Measurements from ENCODE around the gene NDUFV2. TPM values are rescaled to one million over a fixed set of nuclear protein-coding genes. Genes with fewer than 3 reads are reported as not detected.
"Not testable (repeated sequence)": the region's sequence is repeated elsewhere in the genome, so short reads cannot be mapped to it uniquely, and the experiment has no call there.

Gene NDUFV2
- polyA plus RNA-seq, 3 donors = 55.4 to 184 (median 162) TPM

DNA sequence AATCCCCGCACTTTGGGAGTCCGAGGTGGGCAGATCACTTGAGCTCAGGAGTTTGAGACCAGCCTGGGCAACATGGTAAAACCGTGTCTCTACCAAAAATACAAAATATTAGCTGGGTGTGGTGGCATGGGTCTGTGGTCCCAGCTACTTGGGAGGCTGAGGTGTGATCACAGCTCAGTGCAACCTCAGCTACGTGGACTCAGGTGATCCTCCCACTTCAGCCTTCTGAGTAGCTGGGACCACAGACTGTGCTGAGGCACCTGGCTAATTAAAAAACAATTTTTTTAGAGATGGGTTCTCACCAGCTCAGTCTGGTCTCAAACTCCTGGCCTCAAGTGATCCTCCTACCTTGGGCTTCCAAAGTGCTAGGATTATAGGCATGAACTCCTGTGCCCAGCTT is 57.5 kb downstream of the NDUFV2 start:
- Histone ChIP-seq H3K27me3 (ENCODE audit: control insufficient read depth in 2 of 2, insufficient read depth in 2 of 2, low read length in 2 of 2) (no peaks in the 10 kb centered on the region), H3K4me1 (ENCODE audit: control insufficient read depth in 1 of 2, insufficient read depth in 2 of 2, low read length in 2 of 2) (no peaks in the 10 kb centered on the region), H3K4me2 (replicated peaks; ENCODE audit: extremely low read depth, low read length, poor library complexity, severe bottlenecking) (no peak overlapping the region), H3K27ac (ENCODE audit: low read depth in 1 of 2, low read length in 2 of 2) (no peak overlapping the region), H3K4me3 (replicated peaks in 1 of 3; ENCODE audit: low read depth in 2 of 3, low read length in 3 of 3) (no peak overlapping the region), H3K79me2 (ENCODE audit: insufficient read depth, low read length) (peaks cover 99% of the 10 kb centered on the region), H3K36me3 (replicated peaks in 1 of 2; ENCODE audit: control insufficient read depth in 1 of 2, insufficient read depth in 2 of 2, low read length in 2 of 2) (peaks cover 0 to 7% of the 10 kb centered on the region in 2 donors), H3K9me3 (replicated peaks in 1 of 2; ENCODE audit: control insufficient read depth in 1 of 2, insufficient read depth in 1 of 2, low read length in 2 of 2) (peaks cover 0 to 11% of the 10 kb centered on the region in 2 donors), H3K9ac (ENCODE audit: insufficient read depth, low read length, poor library complexity, severe bottlenecking) (no peak overlapping the region), H4K20me1 (ENCODE audit: insufficient read depth, low read length) (peaks cover 100% of the 10 kb centered on the region), H2AFZ (ENCODE audit: insufficient read depth, low read depth, low read length, poor library complexity, severe bottlenecking) (no peak overlapping the region)
- TF ChIP-seq, protein P1, sequence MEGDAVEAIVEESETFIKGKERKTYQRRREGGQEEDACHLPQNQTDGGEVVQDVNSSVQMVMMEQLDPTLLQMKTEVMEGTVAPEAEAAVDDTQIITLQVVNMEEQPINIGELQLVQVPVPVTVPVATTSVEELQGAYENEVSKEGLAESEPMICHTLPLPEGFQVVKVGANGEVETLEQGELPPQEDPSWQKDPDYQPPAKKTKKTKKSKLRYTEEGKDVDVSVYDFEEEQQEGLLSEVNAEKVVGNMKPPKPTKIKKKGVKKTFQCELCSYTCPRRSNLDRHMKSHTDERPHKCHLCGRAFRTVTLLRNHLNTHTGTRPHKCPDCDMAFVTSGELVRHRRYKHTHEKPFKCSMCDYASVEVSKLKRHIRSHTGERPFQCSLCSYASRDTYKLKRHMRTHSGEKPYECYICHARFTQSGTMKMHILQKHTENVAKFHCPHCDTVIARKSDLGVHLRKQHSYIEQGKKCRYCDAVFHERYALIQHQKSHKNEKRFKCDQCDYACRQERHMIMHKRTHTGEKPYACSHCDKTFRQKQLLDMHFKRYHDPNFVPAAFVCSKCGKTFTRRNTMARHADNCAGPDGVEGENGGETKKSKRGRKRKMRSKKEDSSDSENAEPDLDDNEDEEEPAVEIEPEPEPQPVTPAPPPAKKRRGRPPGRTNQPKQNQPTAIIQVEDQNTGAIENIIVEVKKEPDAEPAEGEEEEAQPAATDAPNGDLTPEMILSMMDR (IDR thresholded peaks at IDR 0.05) = no peak
- peaks cover 21% of the 10 kb centered on the region for H3K4me1 Mint-ChIP-seq
- no peak overlapping the region for H3K27ac Mint-ChIP-seq
- no peak overlapping the region for H3K4me3 Mint-ChIP-seq
- peaks cover 0 to 2% (median 0%) of the 10 kb centered on the region in 3 donors for H3K27me3 Mint-ChIP-seq (ENCODE audit: low read depth in 3 of 3)
- WGBS (ENCODE audit: insufficient coverage) = 100% methylated on average over 2 of the region's 4 CpGs
- peaks cover 18 to 28% (median 22%) of the 10 kb centered on the region in 7 donors for H3K9me3 Mint-ChIP-seq
- peaks cover 20 to 30% of the 10 kb centered on the region in 2 donors for H3K36me3 Mint-ChIP-seq
- intact Hi-C loops (cut with micrococcal nuclease) = no loop called here
- DNase-seq = no peak

DNA sequence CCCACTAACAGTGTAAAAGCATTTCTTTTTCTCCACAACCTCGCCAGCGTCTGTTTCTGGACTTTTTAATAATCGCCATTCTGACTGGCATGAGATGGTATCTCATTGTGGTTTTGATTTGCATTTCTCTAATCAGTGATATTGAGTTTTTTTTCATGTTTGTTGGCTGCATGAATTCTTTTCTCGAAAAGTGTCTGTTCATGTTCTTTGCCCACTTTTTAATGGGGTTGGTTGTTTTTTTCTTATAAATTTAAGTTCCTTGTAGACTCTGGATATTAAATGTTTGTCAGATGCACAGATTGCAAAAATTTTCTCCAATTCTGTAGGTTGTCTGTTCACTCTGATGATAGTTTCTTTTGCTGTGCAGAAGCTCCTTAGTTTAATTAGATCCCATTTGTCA is 60.2 kb downstream of the NDUFV2 start:
- H3K9ac ChIP-seq (ENCODE audit: insufficient read depth, low read length, poor library complexity, severe bottlenecking); H3K4me2 ChIP-seq (replicated peaks; ENCODE audit: extremely low read depth, low read length, poor library complexity, severe bottlenecking); H3K27me3 ChIP-seq (ENCODE audit: control insufficient read depth in 2 of 2, insufficient read depth in 2 of 2, low read length in 2 of 2); intact Hi-C loops (cut with micrococcal nuclease); H3K27me3 Mint-ChIP-seq (ENCODE audit: low read depth in 3 of 3); H2AFZ ChIP-seq (ENCODE audit: insufficient read depth, low read depth, low read length, poor library complexity, severe bottlenecking); H3K4me3 ChIP-seq (replicated peaks in 1 of 3; ENCODE audit: low read depth in 2 of 3, low read length in 3 of 3); H3K27ac ChIP-seq (ENCODE audit: low read depth in 1 of 2, low read length in 2 of 2); DNase-seq; H3K36me3 ChIP-seq (replicated peaks in 1 of 2; ENCODE audit: control insufficient read depth in 1 of 2, insufficient read depth in 2 of 2, low read length in 2 of 2); H3K4me3 Mint-ChIP-seq; H3K27ac Mint-ChIP-seq; H3K4me1 ChIP-seq (ENCODE audit: control insufficient read depth in 1 of 2, insufficient read depth in 2 of 2, low read length in 2 of 2): not testable (repeated sequence)
- peaks cover 0 to 11% of the 10 kb centered on the region in 2 donors for H3K9me3 ChIP-seq (replicated peaks in 1 of 2; ENCODE audit: control insufficient read depth in 1 of 2, insufficient read depth in 1 of 2, low read length in 2 of 2)
- H3K79me2 ChIP-seq (ENCODE audit: insufficient read depth, low read length) = peaks cover 80% of the 10 kb centered on the region
- WGBS (ENCODE audit: insufficient coverage) = 100% methylated on average over 1 of the region's 4 CpGs
- Mint-ChIP-seq H3K9me3 (peaks cover 18 to 30% (median 25%) of the 10 kb centered on the region in 7 donors), H3K36me3 (peaks cover 23% of the 10 kb centered on the region in 2 donors), H3K4me1 (peaks cover 15% of the 10 kb centered on the region)
- peaks cover 81% of the 10 kb centered on the region for H4K20me1 ChIP-seq (ENCODE audit: insufficient read depth, low read length)

DNA sequence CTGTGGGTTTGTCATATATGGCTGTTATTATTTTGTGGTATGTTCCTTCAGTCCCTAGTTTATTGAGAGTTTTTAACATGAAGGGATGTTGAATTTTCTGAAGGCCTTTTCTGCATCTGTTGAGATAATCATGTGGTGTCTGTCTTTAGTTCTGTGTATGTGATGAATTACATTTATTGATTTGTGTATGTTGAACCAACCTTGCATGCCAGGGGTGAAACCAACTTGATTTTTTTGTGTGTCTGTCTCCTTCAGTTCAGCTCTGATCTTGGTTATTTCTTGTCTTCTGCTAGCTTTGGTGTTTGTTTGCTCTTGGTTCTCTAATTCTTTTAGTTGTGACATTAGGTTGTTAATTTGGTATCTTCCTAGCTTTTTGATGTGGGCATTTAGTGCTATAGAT is 61.6 kb downstream of the NDUFV2 start:
- H3K27me3 ChIP-seq (ENCODE audit: control insufficient read depth in 2 of 2, insufficient read depth in 2 of 2, low read length in 2 of 2); H3K27me3 Mint-ChIP-seq (ENCODE audit: low read depth in 3 of 3); DNase-seq; H3K4me3 ChIP-seq (replicated peaks in 1 of 3; ENCODE audit: low read depth in 2 of 3, low read length in 3 of 3); H3K4me1 ChIP-seq (ENCODE audit: control insufficient read depth in 1 of 2, insufficient read depth in 2 of 2, low read length in 2 of 2); H3K9ac ChIP-seq (ENCODE audit: insufficient read depth, low read length, poor library complexity, severe bottlenecking); H3K4me2 ChIP-seq (replicated peaks; ENCODE audit: extremely low read depth, low read length, poor library complexity, severe bottlenecking); intact Hi-C loops (cut with micrococcal nuclease); H3K27ac Mint-ChIP-seq; H3K27ac ChIP-seq (ENCODE audit: low read depth in 1 of 2, low read length in 2 of 2); H2AFZ ChIP-seq (ENCODE audit: insufficient read depth, low read depth, low read length, poor library complexity, severe bottlenecking); H3K36me3 ChIP-seq (replicated peaks in 1 of 2; ENCODE audit: control insufficient read depth in 1 of 2, insufficient read depth in 2 of 2, low read length in 2 of 2); H3K4me3 Mint-ChIP-seq: not testable (repeated sequence)
- H3K36me3 Mint-ChIP-seq = peaks cover 24 to 25% of the 10 kb centered on the region in 2 donors
- H3K9me3 Mint-ChIP-seq = peaks cover 18 to 31% (median 25%) of the 10 kb centered on the region in 7 donors
- H3K4me1 Mint-ChIP-seq = peaks cover 11% of the 10 kb centered on the region
- Histone ChIP-seq H3K79me2 (ENCODE audit: insufficient read depth, low read length) (peaks cover 73% of the 10 kb centered on the region), H4K20me1 (ENCODE audit: insufficient read depth, low read length) (peaks cover 75% of the 10 kb centered on the region), H3K9me3 (replicated peaks in 1 of 2; ENCODE audit: control insufficient read depth in 1 of 2, insufficient read depth in 1 of 2, low read length in 2 of 2) (peaks cover 0 to 11% of the 10 kb centered on the region in 2 donors)

DNA sequence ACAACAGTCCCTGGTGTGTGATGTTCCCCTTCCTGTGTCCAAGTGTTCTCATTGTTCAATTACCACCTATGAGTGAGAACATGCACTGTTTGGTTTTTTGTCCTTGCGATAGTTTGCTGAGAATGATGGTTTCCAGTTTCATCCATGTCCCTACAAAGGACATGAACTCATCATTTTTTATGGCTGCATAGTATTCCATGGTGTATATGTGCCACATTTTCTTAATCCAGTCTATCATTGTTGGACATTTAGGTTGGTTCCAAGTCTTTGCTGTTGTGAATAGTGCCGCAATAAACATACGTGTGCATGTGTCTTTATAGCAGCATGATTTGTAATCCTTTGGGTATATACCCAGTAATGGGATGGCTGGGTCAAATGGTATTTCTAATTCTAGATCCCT is 63.4 kb downstream of the NDUFV2 start:
- H3K36me3 ChIP-seq (replicated peaks in 1 of 2; ENCODE audit: control insufficient read depth in 1 of 2, insufficient read depth in 2 of 2, low read length in 2 of 2); H2AFZ ChIP-seq (ENCODE audit: insufficient read depth, low read depth, low read length, poor library complexity, severe bottlenecking); DNase-seq; H3K4me3 ChIP-seq (replicated peaks in 1 of 3; ENCODE audit: low read depth in 2 of 3, low read length in 3 of 3); H3K27me3 Mint-ChIP-seq (ENCODE audit: low read depth in 3 of 3); intact Hi-C loops (cut with micrococcal nuclease); H3K9ac ChIP-seq (ENCODE audit: insufficient read depth, low read length, poor library complexity, severe bottlenecking); H3K4me2 ChIP-seq (replicated peaks; ENCODE audit: extremely low read depth, low read length, poor library complexity, severe bottlenecking); H3K4me3 Mint-ChIP-seq; H3K27me3 ChIP-seq (ENCODE audit: control insufficient read depth in 2 of 2, insufficient read depth in 2 of 2, low read length in 2 of 2); H3K4me1 ChIP-seq (ENCODE audit: control insufficient read depth in 1 of 2, insufficient read depth in 2 of 2, low read length in 2 of 2); H3K27ac Mint-ChIP-seq; H3K27ac ChIP-seq (ENCODE audit: low read depth in 1 of 2, low read length in 2 of 2): not testable (repeated sequence)
- Histone ChIP-seq H3K9me3 (replicated peaks in 1 of 2; ENCODE audit: control insufficient read depth in 1 of 2, insufficient read depth in 1 of 2, low read length in 2 of 2) (peaks cover 0 to 11% of the 10 kb centered on the region in 2 donors), H4K20me1 (ENCODE audit: insufficient read depth, low read length) (peaks cover 65% of the 10 kb centered on the region), H3K79me2 (ENCODE audit: insufficient read depth, low read length) (peaks cover 64% of the 10 kb centered on the region)
- WGBS (ENCODE audit: insufficient coverage) = no CpG with 5 or more reads among the region's 3 CpGs
- H3K9me3 Mint-ChIP-seq = peaks cover 18 to 32% (median 27%) of the 10 kb centered on the region in 7 donors
- H3K36me3 Mint-ChIP-seq = peaks cover 24 to 27% of the 10 kb centered on the region in 2 donors
- peaks cover 24% of the 10 kb centered on the region for H3K4me1 Mint-ChIP-seq
